ENCODE measurements around the gene TSHZ2. TPM values are rescaled to one million over a fixed set of nuclear protein-coding genes. Genes with fewer than 3 reads are reported as not detected.

Gene TSHZ2
- total RNA-seq, 4 donors from 2014 or later = 10.3 to 15.0 (median 12.9) TPM

- WGBS = 76% methylated on average over 5 of the region's 5 CpGs
- Histone ChIP-seq H3K27me3 (peaks cover 0 to 4% (median 0%) of the 10 kb centered on the region in 4 donors), H3K36me3 (no peaks in the 10 kb centered on the region), H3K4me3 (no peak overlapping the region), H3K27ac (replicated peaks in 1 of 4) (peak overlapping the region in 2 of 4 donors; percentile 15 to 37), H3K4me1 (peaks cover 0 to 7% (median 5%) of the 10 kb centered on the region in 4 donors), H3K9me3 (no peaks in the 10 kb centered on the region)
- no peak for DNase-seq (ENCODE audit: extremely low spot score)
- TF ChIP-seq POLR2A (IDR thresholded peaks at IDR 0.05; ENCODE audit: low read depth) = no peak
- TF ChIP-seq CTCF (IDR thresholded peaks at IDR 0.05) = no peak
- TF ChIP-seq EP300 (IDR thresholded peaks at IDR 0.05) = no peak
- TF ChIP-seq POLR2AphosphoS5 (IDR thresholded peaks at IDR 0.05) = no peak
- intact Hi-C loops (cut with DNase I) = no loop called here
Observed at GRCh38 chr20:53002786-53003185, 30.6 kb downstream of the TSHZ2 start.

- DNase-seq (ENCODE audit: extremely low spot score) = peak; percentile 87
- intact Hi-C loops (cut with DNase I) = no loop called here
- no peak overlapping the region for H3K4me3 ChIP-seq
- no peaks in the 10 kb centered on the region for H3K36me3 ChIP-seq
- H3K9me3 ChIP-seq = no peaks in the 10 kb centered on the region
- peaks cover 0 to 4% (median 0%) of the 10 kb centered on the region in 4 donors for H3K27me3 ChIP-seq
- H3K4me1 ChIP-seq = peaks cover 0 to 7% (median 5%) of the 10 kb centered on the region in 4 donors
- H3K27ac ChIP-seq (replicated peaks in 1 of 4) = peak overlapping the region in 1 of 4 donors; percentile 37
- no peak for TF ChIP-seq POLR2AphosphoS5 (IDR thresholded peaks at IDR 0.05)
- TF ChIP-seq CTCF (IDR thresholded peaks at IDR 0.05) = no peak
- TF ChIP-seq POLR2A (IDR thresholded peaks at IDR 0.05; ENCODE audit: low read depth) = no peak
- TF ChIP-seq EP300 (IDR thresholded peaks at IDR 0.05) = no peak
- WGBS = 60% methylated on average over 10 of the region's 10 CpGs
Observed at GRCh38 chr20:53003420-53004154, 31.4 kb downstream of the TSHZ2 start.

GRCh38 chr20:53004267-53004813 lies 32.2 kb downstream of the TSHZ2 start:
- Histone ChIP-seq H3K4me3 (no peak overlapping the region), H3K9me3 (no peaks in the 10 kb centered on the region), H3K27ac (replicated peaks in 1 of 4) (peak overlapping the region in 1 of 4 donors; percentile 37), H3K36me3 (no peaks in the 10 kb centered on the region), H3K4me1 (peaks cover 0 to 7% (median 5%) of the 10 kb centered on the region in 4 donors), H3K27me3 (peaks cover 0 to 4% (median 0%) of the 10 kb centered on the region in 4 donors)
- DNase-seq (ENCODE audit: extremely low spot score) = peak; percentile 31
- 81% methylated on average over 9 of the region's 9 CpGs for WGBS
- intact Hi-C loops (cut with DNase I) = no loop called here
- TF ChIP-seq POLR2AphosphoS5 (IDR thresholded peaks at IDR 0.05) (no peak), POLR2A (IDR thresholded peaks at IDR 0.05; ENCODE audit: low read depth) (no peak), CTCF (IDR thresholded peaks at IDR 0.05) (no peak)

GRCh38 chr20:53009979-53010735 lies 38.0 kb downstream of the TSHZ2 start:
- Histone ChIP-seq H3K27ac (replicated peaks in 1 of 4) (no peak overlapping the region), H3K9me3 (peaks cover 0 to 8% (median 6%) of the 10 kb centered on the region in 4 donors), H3K4me3 (no peak overlapping the region), H3K27me3 (no peaks in the 10 kb centered on the region), H3K4me1 (no peaks in the 10 kb centered on the region), H3K36me3 (no peaks in the 10 kb centered on the region)
- TF ChIP-seq POLR2AphosphoS5 (IDR thresholded peaks at IDR 0.05) = no peak
- no peak for TF ChIP-seq POLR2A (IDR thresholded peaks at IDR 0.05; ENCODE audit: low read depth)
- no peak for TF ChIP-seq EP300 (IDR thresholded peaks at IDR 0.05)
- no peak for TF ChIP-seq CTCF (IDR thresholded peaks at IDR 0.05)
- WGBS = 88% methylated on average over 5 of the region's 5 CpGs
- intact Hi-C loops (cut with DNase I) = no loop called here
- peak; percentile 37 for DNase-seq (ENCODE audit: extremely low spot score)

Data from esophagus muscularis mucosa (tissue), 4 donors.